GM21526 (cell line): ENCODE results near the gene LPP.

Experiments used
- ATAC-seq: cut with Tn5 transposase; IDR thresholded peaks from one replicate; pipeline ENCODE4 v1.9.1; 2021; ENCODE audit warnings: moderate library complexity; ENCODE audit not compliant: unreplicated experiment, low FRiP score

Gene LPP

DNA sequence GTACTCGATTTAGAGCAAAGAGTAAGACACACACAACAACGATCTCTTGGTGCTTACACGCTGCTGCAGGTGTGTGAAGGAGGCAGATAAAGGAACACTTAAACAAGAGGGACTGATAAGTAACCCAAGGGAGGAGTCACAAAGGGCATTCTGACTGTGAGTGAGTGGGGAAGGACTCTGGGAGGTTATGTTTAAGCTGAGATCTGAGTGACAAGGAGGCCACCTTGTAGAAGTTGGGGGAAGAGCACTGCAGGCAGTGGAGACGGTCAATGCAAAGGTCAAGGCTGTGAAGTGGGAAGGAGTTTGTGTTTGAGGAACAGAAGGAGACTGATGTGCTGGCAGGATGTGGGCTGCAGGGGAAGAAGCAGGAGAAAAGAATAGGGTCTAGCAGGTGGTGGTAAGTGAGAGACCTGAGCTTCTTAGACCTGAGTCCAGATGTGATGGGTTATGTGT lies 63.1 kb downstream of the LPP start:
- no peak for ATAC-seq

DNA sequence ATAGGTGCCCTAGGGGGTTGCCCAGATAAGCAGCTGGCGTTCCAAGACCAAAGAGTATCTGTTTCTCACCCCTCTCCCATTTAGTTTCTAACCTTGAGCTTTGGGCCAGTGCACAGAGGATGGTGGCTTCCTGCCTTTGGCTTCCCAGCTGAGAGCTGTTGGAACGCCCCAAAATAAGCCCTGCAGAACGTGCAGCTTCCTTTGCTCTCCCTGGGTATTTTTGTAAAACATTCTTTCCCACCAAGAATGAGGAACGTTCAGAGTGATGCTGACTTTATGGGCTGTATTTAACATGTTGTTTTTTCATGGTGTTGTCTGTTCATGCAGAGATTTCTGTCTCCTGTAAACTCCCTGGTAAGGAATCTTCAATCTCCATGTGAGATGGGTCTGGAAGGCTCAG lies 63.8 kb downstream of the LPP start:
- ATAC-seq = no peak

DNA sequence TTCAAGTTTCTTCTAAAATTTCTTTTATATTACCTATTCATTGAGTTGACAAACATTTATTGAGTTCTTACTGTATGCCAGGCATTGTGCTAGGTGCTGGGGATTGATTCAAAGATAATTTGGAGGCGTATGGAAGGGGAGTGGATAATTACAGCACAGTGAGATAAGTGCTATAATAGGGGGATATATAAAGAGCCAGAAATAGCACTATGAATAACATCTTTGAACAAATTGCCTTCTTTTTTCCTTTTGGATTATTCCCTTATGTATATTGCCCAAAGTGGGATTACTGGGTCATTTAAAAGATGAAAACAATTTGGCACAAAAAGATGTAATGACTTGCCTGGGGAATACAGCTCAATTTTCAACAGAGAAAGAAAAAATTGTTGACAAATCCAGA lies 64.6 kb downstream of the LPP start:
- no peak for ATAC-seq

DNA sequence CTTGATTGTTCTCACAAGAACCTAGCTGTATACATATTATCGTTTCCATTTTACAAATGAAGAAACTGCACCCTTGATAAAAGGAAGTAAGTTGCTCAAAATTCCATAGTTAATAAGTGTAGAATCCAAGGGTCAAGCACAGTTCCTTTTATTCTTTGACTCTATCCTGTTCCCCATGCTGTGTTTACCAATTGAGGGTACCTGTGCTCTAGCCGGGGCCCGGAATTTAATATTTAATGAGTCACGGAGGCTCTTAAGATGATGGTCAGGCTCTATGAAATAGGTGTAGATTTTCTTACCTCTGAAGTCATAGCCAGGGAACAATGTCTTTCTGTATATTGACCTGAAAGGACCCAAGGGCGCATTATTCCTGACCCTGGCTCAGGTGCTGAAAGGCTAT lies 65.2 kb downstream of the LPP start:
- no peak for ATAC-seq

DNA sequence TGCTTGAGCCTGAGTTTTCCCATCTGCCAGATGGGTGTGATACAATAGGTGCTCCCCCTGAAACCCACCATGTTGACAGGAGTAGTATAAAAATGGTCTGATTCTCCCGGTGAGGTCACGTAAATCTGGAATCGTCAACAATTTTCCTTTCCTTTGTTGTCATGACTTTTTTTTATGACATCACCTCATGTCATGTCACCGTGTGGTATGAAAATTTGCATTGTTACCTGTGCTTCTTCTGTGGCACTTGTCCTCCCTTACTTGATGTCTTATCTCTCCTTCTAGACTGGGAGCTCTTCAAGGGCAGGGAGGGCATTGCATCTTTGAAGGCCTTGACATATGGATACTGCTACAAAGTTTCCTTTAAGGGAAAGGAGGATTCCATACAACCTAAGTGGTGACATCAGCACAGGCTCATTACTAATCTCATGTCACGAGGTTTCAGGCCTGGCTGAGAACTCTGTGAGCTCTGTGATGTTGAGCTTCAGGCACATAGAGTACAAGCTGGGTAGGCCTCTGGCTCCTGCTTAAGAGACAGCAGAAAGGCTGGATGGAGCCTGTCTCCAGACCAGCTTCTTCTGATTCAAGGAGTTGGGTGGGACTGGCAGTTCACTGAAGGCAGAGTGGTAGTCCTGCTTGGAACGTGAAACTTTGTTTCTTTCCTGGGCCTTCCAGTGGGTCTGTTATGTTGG lies 66.3 kb downstream of the LPP start:
- no peak for ATAC-seq

GRCh38 chr3:188220988-188221818 lies 67.2 kb downstream of the LPP start:
- ATAC-seq = no peak

DNA sequence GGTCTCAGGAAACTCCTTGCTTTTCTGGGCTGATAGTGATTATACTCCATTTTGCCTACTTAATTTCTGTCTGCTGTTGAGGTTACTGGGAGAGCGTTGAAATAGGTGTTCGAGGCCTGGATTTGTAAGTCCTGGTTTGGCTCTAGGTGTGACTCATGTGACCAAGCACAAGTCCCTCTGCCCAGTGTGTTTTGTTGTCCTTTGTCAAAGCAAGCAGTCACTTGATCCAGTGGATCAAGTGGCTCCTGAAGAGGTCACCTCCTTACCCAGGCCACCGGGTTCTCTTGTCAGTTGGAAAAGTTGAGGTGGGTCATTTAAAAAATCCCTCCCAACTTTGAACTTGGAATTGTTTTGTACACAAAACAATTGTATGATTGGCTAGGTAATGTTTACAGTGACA lies 70.0 kb downstream of the LPP start:
- no peak for ATAC-seq

GRCh38 chr3:188227442-188227841 lies 73.5 kb downstream of the LPP start:
- no peak for ATAC-seq

- ATAC-seq = no peak
Observed at GRCh38 chr3:188229177-188229576, 75.2 kb downstream of the LPP start.

DNA sequence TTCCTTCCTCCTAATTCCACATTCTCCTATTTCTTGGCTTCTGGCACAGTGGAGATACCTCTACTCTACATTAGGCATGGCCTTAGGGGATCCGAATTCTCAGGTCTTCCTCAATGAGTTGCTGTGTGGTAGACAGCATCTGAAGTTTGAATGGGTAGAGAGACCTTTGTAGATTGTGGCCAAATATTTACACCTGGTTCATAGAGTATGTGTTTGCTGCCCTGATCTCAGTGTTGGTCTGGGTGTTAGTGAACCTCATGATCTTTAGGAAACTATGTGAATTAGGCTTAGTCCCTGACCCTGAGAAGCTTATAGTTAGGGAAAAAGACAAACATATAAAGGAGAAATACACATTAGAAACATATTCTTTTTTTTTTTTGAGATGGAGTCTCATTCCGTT lies 75.8 kb downstream of the LPP start:
- no peak for ATAC-seq

GRCh38 chr3:188230962-188231361 lies 77.0 kb downstream of the LPP start:
- ATAC-seq = no peak

GRCh38 chr3:188231456-188231855 lies 77.5 kb downstream of the LPP start:
- ATAC-seq = no peak

- ATAC-seq = no peak
Observed at GRCh38 chr3:188232656-188233055, 78.7 kb downstream of the LPP start.

DNA sequence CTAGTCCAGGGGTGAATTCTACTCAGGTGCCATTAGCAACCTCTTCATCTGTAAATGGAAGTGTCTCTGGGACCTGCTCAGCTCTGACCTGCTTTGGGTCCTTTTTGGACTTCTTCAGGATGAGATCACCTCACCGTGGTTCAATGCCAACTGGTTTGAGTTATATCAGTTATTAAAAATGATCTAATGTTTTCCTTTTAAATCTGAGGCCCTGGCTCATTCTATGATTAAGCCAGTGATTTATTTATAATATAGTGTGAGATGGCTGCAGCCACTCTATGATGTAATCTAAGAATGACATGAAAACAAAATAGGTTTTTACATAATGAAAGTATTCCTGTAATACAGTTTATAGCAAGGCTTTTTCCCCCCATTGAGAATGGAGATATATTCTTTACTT lies 79.4 kb downstream of the LPP start:
- no peak for ATAC-seq

DNA sequence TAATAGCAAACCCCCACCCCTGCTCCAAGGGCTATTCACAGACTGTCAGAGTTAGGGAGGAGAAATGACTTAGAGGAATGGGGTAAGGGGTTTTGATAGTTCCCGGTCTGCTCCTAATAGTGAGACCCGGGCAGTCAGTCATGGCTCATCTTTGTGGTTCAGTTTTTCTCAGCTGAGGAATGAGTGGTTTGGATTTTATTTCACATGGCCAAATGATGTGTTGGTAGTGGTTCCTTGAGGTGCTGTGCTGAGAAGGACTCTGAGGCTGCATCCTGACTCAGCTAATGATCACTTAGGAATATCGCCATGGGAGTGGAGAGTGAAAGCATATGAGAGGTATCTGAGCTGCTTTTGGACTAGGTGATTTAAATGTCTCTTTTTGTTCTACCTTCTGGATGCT lies 80.2 kb downstream of the LPP start:
- ATAC-seq = no peak

- ATAC-seq = no peak
Observed at GRCh38 chr3:188236271-188236670, 82.3 kb downstream of the LPP start.

- no peak for ATAC-seq
Observed at GRCh38 chr3:188239035-188239434, 85.1 kb downstream of the LPP start.

DNA sequence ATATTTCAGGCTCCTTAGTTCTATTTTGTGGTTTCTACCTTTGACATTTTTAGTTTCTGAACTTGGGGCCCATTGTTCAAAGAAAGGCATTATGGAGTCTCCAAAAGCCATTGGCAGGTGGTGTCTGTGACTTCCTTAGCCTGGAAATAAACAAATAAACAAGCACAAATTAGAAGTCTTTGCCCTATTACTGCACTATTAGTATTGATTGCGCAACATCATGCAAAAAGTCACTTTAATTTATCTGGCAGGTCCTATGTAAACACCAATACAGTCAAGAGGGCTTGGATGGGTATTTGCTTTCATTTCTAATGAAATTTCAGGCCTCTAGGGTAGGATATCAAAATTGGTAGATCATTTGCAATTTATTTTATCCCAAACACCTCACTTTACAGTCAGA lies 85.6 kb downstream of the LPP start:
- no peak for ATAC-seq

- ATAC-seq = no peak
Observed at GRCh38 chr3:188240189-188240981, 86.4 kb downstream of the LPP start.

DNA sequence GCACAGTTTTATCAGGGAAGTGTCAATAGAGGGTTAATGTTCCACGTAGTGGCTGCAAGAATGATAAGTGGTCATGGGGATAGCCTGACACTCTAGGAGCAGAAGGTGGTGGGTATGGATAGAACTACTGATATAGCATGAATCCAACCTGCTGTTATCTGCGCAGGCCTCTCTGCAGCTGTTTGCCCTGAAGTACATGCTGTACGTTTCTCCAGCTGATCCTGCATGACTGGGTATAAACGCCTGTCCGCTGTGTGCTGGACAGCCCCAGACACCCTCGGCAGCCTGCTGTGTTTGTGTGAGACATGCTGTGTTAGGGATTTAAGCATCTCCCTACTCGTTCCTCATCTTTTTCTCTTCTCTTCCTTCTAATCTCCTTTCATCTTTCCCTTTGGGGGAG lies 87.1 kb downstream of the LPP start:
- ATAC-seq = no peak

DNA sequence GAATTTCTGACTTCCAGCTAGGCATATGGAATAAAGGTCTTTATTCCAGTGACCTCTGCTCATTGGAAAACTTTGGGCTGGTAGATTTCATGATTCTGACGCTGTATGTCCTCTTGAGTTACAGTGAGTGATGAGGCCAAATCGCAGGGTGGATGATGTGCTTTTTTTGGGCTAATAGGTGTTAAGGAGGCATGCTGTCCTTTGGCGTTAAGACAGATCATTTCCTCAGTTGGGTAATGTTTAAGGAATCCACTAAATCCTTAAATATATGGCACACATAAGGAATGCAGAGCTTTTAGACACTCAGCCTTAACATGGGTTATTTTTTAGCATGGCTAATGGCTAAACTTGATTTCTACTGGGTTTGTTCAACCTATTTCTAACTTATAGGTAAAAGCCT lies 87.9 kb downstream of the LPP start:
- ATAC-seq = no peak
